Neural cell (in vitro differentiated cells): Measurements from ENCODE around the gene PRDM2. TPM values are rescaled to one million over a fixed set of nuclear protein-coding genes. Genes with fewer than 3 reads are reported as not detected.
A peak's percentile ranks its signal among the peaks of the same experiment; 100 is the strongest.

ENCODE experiments used
- H2AFZ ChIP-seq: fragments of 200-600, 300-800 bp; sonication (generic), shearing (Covaris generic); 2 replicates; pipeline ENCODE4 v1.6.0; 2014; ENCODE audit warnings: low read depth, mild to moderate bottlenecking, antibody characterized with exemption, low read length, moderate library complexity
- H3F3A ChIP-seq: fragments of 200-600 bp; shearing (Covaris generic); 2 replicates; pipeline ENCODE4 v1.6.1; 2016; ENCODE audit warnings: mild to moderate bottlenecking, moderate library complexity, mixed read lengths, antibody characterized with exemption, low read length; ENCODE audit not compliant: insufficient read depth, poor library complexity, severe bottlenecking
- H3K27ac ChIP-seq: fragments of 200-600, 300-800 bp; sonication (generic), shearing (Covaris generic); 2 replicates; pipeline ENCODE4 v1.5.1; 2014; ENCODE audit warnings: mild to moderate bottlenecking, low read length, moderate library complexity
- H3K27me3 ChIP-seq: fragments of 300-800, 200-600 bp; sonication (generic), shearing (Covaris generic); 2 replicates; pipeline ENCODE4 v1.6.0; 2014; ENCODE audit warnings: mild to moderate bottlenecking, low read depth, low read length, moderate library complexity; ENCODE audit not compliant: insufficient read depth
- H3K36me3 ChIP-seq: fragments of 300-800, 200-600 bp; sonication (generic), shearing (Covaris generic); 2 replicates; pipeline ENCODE4 v1.5.1; 2014; ENCODE audit warnings: mild to moderate bottlenecking, antibody characterized with exemption, low read length, moderate library complexity; ENCODE audit not compliant: insufficient read depth
- H3K4me2 ChIP-seq: fragments of 300-800, 200-600 bp; sonication (generic), shearing (Covaris generic); 2 replicates; pipeline ENCODE4 v1.6.0; 2014; ENCODE audit warnings: mild to moderate bottlenecking, low read length
- H3K4me3 ChIP-seq: fragments of 300-800, 200-600 bp; sonication (generic), shearing (Covaris generic); 2 replicates; pipeline ENCODE4 v1.5.1; 2014; ENCODE audit warnings: mild to moderate bottlenecking, low read length, moderate library complexity
- H3K79me2 ChIP-seq: fragments of 200-600 bp; shearing (Covaris generic); replicated peaks from 2 replicates; pipeline ENCODE4 v1.6.0; 2014; ENCODE audit warnings: mild to moderate bottlenecking, low read length, moderate library complexity; ENCODE audit not compliant: insufficient read depth
- H3K9ac ChIP-seq: fragments of 300-800, 200-600 bp; sonication (generic), shearing (Covaris generic); 2 replicates; pipeline ENCODE4 v1.6.1; 2016; ENCODE audit warnings: mild to moderate bottlenecking, low read length, mixed read lengths
- H3K9me2 ChIP-seq: fragments of 200-600 bp; shearing (Covaris generic); 2 replicates; pipeline ENCODE4 v1.6.1; 2016; ENCODE audit warnings: mild to moderate bottlenecking, low read length, mixed read lengths; ENCODE audit not compliant: insufficient read depth
- H3K9me3 ChIP-seq: fragments of 200-600, 300-800 bp; sonication (generic), shearing (Covaris generic); 2 replicates; pipeline ENCODE4 v1.6.1; 2016; ENCODE audit warnings: mild to moderate bottlenecking, mixed run types, low read length, moderate library complexity, mixed read lengths
- H4K20me1 ChIP-seq: fragments of 200-600 bp; shearing (Covaris generic); 2 replicates; pipeline ENCODE4 v1.6.1; 2016; ENCODE audit warnings: mild to moderate bottlenecking, mixed run types; ENCODE audit not compliant: insufficient read depth
- EP300 ChIP-seq: fragments of 450-650 bp; conservative IDR thresholded peaks from 2 replicates; pipeline ENCODE4 v1.6.1; 2014; ENCODE audit warnings: antibody characterized with exemption, mild to moderate bottlenecking, moderate library complexity; ENCODE audit not compliant: poor library complexity, severe bottlenecking
- EZH2 ChIP-seq: fragments of 200-600, 300-800 bp; shearing (Covaris generic), sonication (generic); IDR thresholded peaks from 2 replicates; pipeline ENCODE4 v1.6.1; 2014; ENCODE audit warnings: antibody characterized with exemption, low read length, borderline replicate concordance, mild to moderate bottlenecking; ENCODE audit not compliant: insufficient read depth, poor library complexity, severe bottlenecking
- MXI1 ChIP-seq: fragments of 450-650 bp; conservative IDR thresholded peaks from 2 replicates; pipeline ENCODE4 v1.6.1; 2014; ENCODE audit warnings: antibody characterized with exemption, mild to moderate bottlenecking; ENCODE audit not compliant: poor library complexity, severe bottlenecking
- POLR2AphosphoS5 ChIP-seq: IDR thresholded peaks from 2 replicates; pipeline ENCODE4 v1.6.1; 2012
- RAD21 ChIP-seq: fragments of 450-650 bp; conservative IDR thresholded peaks from 2 replicates; pipeline ENCODE4 v1.6.1; 2014; ENCODE audit warnings: antibody characterized with exemption, mild to moderate bottlenecking, moderate library complexity
- SMC3 ChIP-seq: fragments of 450-650 bp; conservative IDR thresholded peaks from 2 replicates; pipeline ENCODE4 v1.6.1; 2014; ENCODE audit warnings: antibody characterized with exemption, mild to moderate bottlenecking, moderate library complexity; ENCODE audit not compliant: poor library complexity
- TAF1 ChIP-seq: IDR thresholded peaks from 2 replicates; pipeline ENCODE4 v1.6.1; 2012; ENCODE audit warnings: low read depth
- polyA plus RNA-seq: library from polyadenylated mRNA; depleted of rRNA; stranded (reverse); fragments of >200 nt; gene quantifications from 2 replicates; pipeline ENCODE4 v1.2.3, GENCODE V29; 2014
- TF ChIP-seq, protein P1 (sequence below): fragments of 450-650 bp; IDR thresholded peaks from 2 replicates; pipeline ENCODE4 v1.5.1; 2014; ENCODE audit warnings: antibody characterized with exemption, mild to moderate bottlenecking, moderate library complexity; ENCODE audit not compliant: poor library complexity, severe bottlenecking
- TF ChIP-seq, protein P2 (sequence below): IDR thresholded peaks from 2 replicates; pipeline ENCODE4 v1.6.1; 2012; ENCODE audit warnings: borderline replicate concordance

Gene PRDM2
- polyA plus RNA-seq, 1 donor from 2014 or later: 10.7 TPM

DNA sequence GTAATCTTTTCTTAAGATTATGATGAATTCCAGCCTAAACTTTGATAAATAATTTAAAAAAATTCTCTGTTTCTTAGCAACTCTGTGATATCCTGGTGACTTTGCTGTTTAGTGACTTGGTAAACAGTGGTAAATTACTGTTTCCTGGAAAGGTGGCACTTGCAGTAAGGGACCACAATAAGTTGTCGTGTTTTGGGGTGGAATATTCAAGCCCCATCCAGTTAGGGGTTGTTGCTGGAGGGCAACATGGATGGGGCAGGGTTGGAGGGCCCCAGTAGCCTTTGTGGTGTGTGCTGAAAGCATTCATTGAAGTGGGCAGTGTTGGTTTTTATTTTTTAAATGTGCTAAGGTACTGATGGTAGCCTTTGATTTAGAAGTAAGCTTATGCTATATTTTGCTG lies 30.3 kb downstream of the PRDM2 start:
- Histone ChIP-seq H4K20me1 (no peaks in the 10 kb centered on the region), H3K4me2 (no peak overlapping the region)
- TF ChIP-seq, protein P1, sequence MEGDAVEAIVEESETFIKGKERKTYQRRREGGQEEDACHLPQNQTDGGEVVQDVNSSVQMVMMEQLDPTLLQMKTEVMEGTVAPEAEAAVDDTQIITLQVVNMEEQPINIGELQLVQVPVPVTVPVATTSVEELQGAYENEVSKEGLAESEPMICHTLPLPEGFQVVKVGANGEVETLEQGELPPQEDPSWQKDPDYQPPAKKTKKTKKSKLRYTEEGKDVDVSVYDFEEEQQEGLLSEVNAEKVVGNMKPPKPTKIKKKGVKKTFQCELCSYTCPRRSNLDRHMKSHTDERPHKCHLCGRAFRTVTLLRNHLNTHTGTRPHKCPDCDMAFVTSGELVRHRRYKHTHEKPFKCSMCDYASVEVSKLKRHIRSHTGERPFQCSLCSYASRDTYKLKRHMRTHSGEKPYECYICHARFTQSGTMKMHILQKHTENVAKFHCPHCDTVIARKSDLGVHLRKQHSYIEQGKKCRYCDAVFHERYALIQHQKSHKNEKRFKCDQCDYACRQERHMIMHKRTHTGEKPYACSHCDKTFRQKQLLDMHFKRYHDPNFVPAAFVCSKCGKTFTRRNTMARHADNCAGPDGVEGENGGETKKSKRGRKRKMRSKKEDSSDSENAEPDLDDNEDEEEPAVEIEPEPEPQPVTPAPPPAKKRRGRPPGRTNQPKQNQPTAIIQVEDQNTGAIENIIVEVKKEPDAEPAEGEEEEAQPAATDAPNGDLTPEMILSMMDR: no peak
- TF ChIP-seq MXI1 (no peak), SMC3 (no peak), POLR2AphosphoS5 (no peak), RAD21 (no peak), TAF1 (no peak), EP300 (no peak), EZH2 (no peak)
- TF ChIP-seq, protein P2, sequence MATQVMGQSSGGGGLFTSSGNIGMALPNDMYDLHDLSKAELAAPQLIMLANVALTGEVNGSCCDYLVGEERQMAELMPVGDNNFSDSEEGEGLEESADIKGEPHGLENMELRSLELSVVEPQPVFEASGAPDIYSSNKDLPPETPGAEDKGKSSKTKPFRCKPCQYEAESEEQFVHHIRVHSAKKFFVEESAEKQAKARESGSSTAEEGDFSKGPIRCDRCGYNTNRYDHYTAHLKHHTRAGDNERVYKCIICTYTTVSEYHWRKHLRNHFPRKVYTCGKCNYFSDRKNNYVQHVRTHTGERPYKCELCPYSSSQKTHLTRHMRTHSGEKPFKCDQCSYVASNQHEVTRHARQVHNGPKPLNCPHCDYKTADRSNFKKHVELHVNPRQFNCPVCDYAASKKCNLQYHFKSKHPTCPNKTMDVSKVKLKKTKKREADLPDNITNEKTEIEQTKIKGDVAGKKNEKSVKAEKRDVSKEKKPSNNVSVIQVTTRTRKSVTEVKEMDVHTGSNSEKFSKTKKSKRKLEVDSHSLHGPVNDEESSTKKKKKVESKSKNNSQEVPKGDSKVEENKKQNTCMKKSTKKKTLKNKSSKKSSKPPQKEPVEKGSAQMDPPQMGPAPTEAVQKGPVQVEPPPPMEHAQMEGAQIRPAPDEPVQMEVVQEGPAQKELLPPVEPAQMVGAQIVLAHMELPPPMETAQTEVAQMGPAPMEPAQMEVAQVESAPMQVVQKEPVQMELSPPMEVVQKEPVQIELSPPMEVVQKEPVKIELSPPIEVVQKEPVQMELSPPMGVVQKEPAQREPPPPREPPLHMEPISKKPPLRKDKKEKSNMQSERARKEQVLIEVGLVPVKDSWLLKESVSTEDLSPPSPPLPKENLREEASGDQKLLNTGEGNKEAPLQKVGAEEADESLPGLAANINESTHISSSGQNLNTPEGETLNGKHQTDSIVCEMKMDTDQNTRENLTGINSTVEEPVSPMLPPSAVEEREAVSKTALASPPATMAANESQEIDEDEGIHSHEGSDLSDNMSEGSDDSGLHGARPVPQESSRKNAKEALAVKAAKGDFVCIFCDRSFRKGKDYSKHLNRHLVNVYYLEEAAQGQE: no peak

DNA sequence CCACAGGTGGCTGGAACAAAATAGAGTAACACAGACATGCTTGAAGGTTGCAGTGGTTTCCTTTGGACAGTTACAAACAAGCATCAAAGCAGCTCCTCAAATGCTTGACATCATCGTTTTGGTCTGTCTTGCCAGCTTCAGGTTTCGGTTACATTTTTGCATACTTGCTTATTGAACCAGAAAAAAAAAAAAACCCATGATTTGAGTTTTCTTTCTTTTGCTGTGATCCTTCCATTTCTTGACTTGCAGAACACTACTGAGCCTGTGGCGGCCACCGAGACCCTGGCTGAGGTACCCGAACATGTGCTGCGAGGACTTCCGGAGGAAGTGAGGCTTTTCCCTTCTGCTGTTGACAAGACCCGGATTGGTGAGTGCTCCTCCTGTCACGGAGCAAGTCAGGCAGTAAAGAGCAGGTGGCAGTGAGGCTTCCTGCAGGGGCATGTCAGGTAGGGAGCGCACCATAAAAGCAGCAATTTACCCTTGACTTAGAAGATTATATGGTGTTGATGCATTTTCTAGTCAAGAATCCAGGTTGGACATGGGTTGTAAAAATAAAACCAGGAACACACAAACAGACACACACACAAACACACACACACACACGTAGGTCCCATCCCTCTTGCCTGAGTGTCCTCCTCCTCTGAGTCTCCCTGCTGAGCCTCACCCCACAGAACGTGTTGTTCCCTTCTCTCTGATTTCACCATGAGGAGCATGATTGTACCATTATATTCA lies 30.9 kb downstream of the PRDM2 start:
- H4K20me1 ChIP-seq: no peaks in the 10 kb centered on the region
- no peak overlapping the region for H3K27ac ChIP-seq
- no peak overlapping the region for H3K9ac ChIP-seq
- H3K36me3 ChIP-seq: no peaks in the 10 kb centered on the region
- no peaks in the 10 kb centered on the region for H3K9me2 ChIP-seq
- no peak overlapping the region for H2AFZ ChIP-seq
- no peaks in the 10 kb centered on the region for H3F3A ChIP-seq
- TF ChIP-seq, protein P2: no peak
- peak; percentile 37 for TF ChIP-seq POLR2AphosphoS5
- H3K4me2 ChIP-seq: no peak overlapping the region
- no peak overlapping the region for H3K4me3 ChIP-seq
- no peaks in the 10 kb centered on the region for H3K79me2 ChIP-seq
- H3K9me3 ChIP-seq: no peaks in the 10 kb centered on the region
- H3K27me3 ChIP-seq: no peaks in the 10 kb centered on the region

More for the DNA sequence above, 30.3 kb downstream of the PRDM2 start:
- H2AFZ ChIP-seq: no peak overlapping the region
- no peaks in the 10 kb centered on the region for H3K9me3 ChIP-seq
- no peak overlapping the region for H3K27ac ChIP-seq
- H3K9me2 ChIP-seq: no peaks in the 10 kb centered on the region
- no peaks in the 10 kb centered on the region for H3K79me2 ChIP-seq
- no peak overlapping the region for H3K4me3 ChIP-seq
- no peaks in the 10 kb centered on the region for H3K36me3 ChIP-seq
- H3F3A ChIP-seq: no peaks in the 10 kb centered on the region
- no peaks in the 10 kb centered on the region for H3K27me3 ChIP-seq
- H3K9ac ChIP-seq: no peak overlapping the region
